ENCODE measurements around the gene ZBTB7B.

The ZBTB7B gene

DNA sequence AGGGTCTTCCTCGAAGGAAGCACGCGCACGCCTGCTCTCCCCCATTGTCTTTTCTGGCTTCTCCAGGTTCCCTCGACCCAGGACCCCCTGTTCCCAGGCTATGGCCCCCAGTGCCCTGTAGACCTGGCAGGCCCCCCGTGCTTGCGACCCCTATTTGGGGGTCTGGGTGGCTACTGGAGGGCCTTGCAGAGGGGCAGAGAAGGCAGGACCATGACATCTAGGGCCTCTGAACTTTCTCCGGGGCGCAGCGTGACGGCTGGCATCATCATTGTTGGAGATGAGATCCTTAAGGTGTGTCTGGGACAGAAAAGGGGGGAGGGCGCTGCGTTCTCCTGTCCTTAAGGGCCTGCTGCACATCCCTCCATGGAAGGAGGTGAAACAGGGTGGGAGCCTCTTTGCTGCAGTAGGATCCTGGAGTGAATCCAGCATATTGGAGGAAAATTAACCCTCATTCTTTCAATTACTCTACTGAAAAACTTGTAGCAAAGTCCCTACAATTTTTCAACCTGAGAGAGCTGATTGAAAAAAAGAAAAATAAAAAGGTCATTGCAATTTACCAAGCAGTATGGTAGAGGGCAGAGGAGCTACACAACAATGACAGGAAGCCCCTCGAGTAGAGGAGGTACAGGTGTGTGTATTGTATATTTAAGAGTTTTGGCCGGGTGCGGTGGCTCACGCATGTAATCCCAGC is 18.7 kb upstream of the ZBTB7B start:
- TF ChIP-seq, protein P1, sequence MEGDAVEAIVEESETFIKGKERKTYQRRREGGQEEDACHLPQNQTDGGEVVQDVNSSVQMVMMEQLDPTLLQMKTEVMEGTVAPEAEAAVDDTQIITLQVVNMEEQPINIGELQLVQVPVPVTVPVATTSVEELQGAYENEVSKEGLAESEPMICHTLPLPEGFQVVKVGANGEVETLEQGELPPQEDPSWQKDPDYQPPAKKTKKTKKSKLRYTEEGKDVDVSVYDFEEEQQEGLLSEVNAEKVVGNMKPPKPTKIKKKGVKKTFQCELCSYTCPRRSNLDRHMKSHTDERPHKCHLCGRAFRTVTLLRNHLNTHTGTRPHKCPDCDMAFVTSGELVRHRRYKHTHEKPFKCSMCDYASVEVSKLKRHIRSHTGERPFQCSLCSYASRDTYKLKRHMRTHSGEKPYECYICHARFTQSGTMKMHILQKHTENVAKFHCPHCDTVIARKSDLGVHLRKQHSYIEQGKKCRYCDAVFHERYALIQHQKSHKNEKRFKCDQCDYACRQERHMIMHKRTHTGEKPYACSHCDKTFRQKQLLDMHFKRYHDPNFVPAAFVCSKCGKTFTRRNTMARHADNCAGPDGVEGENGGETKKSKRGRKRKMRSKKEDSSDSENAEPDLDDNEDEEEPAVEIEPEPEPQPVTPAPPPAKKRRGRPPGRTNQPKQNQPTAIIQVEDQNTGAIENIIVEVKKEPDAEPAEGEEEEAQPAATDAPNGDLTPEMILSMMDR (IDR thresholded peaks at IDR 0.05): no peak

DNA sequence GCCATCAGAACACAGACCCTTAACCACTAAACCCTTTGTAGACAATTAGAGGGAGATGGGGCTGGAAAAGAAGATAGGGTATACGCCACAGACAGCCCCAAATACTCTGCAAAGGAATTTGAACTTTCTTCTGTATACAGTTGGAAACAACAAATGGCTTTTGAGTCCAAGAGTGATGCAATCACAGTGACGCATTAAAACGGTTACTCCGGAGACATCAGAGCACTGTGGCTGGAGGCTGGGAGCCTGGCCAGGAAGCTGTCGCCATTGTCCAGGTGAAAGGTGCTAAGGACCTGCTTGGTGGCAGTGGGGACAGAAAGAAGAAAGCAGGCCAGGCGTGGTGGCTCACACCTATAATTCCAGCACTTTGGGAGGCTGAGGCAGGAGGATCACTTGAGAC is 15.3 kb upstream of the ZBTB7B start:
- TF ChIP-seq, protein P1 (IDR thresholded peaks at IDR 0.05): no peak

DNA sequence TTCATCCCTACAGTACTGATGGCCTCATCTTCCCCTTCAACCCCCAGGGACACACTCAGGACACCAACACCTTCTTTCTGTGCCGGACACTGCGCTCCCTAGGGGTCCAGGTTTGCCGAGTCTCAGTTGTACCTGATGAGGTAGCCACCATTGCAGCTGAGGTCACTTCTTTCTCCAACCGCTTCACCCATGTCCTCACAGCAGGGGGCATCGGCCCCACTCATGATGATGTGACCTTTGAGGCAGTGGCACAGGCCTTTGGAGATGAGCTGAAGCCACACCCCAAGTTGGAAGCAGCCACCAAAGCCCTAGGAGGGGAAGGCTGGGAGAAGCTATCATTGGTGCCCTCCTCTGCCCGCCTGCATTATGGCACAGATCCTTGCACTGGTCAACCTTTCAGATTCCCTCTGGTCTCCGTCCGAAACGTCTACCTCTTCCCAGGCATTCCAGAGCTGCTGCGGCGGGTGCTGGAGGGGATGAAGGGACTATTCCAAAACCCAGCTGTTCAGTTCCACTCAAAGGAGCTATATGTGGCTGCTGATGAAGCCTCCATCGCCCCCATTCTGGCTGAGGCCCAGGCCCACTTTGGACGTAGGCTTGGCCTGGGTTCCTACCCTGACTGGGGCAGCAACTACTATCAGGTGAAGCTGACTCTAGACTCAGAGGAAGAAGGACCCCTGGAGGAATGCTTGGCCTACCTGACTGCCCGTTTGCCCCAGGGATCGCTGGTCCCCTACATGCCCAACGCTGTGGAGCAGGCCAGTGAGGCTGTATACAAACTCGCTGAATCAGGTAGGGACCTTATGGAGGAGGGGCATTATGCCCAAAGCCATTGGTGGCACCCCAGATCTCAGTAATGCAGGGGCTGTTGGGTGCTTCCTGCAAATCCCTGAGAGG is 14.3 kb upstream of the ZBTB7B start:
- TF ChIP-seq, protein P1 (IDR thresholded peaks at IDR 0.05): no peak; the same call in 1 of the 2 replicates

DNA sequence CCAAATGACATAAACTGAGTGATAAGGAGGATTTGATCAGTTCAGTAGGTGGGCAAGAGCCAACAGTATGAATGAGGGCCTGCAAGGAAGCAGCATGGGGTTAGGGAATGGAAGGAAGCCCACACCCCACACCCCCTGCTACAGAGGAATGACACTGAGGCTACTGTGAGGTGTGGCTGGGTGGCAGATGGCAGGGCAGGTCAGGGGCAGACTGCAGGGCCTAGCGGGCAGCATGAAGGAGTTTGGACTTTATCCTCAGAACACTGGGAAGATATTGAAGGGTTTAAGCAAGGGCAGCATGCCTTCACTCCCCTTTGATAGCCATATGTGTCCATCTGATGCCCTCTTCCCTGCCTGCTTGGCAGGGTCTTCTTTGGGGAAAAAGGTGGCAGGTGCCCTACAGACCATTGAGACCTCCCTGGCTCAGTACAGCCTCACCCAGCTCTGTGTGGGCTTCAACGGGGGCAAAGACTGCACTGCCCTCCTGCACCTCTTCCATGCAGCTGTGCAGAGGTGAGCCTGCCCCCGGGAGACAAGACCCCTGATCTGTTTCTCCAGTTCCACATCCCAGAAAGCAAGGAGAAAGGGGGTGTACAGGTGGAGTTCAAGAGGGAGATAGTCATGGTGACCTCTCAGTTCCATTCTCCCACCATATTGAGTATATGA is 13.3 kb upstream of the ZBTB7B start:
- TF ChIP-seq, protein P1 (IDR thresholded peaks at IDR 0.05): no peak

DNA sequence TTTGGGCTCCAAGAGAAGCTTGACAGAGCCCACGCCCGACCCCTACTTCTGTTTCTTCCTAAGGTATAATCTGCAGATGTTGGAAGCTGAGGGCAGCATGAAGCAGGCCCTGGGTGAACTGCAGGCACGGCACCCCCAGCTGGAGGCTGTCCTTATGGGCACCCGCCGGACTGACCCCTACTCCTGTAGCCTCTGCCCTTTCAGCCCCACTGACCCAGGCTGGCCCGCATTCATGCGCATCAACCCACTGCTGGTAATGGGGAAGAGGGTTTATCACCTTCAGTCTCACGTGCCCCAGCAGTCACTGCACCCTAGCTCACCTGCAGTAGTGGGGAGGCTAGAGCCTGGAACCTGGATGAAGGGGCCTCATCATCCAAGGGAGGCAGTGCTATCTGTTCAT is 12.3 kb upstream of the ZBTB7B start:
- TF ChIP-seq, protein P1 (IDR thresholded peaks at IDR 0.05): no peak

DNA sequence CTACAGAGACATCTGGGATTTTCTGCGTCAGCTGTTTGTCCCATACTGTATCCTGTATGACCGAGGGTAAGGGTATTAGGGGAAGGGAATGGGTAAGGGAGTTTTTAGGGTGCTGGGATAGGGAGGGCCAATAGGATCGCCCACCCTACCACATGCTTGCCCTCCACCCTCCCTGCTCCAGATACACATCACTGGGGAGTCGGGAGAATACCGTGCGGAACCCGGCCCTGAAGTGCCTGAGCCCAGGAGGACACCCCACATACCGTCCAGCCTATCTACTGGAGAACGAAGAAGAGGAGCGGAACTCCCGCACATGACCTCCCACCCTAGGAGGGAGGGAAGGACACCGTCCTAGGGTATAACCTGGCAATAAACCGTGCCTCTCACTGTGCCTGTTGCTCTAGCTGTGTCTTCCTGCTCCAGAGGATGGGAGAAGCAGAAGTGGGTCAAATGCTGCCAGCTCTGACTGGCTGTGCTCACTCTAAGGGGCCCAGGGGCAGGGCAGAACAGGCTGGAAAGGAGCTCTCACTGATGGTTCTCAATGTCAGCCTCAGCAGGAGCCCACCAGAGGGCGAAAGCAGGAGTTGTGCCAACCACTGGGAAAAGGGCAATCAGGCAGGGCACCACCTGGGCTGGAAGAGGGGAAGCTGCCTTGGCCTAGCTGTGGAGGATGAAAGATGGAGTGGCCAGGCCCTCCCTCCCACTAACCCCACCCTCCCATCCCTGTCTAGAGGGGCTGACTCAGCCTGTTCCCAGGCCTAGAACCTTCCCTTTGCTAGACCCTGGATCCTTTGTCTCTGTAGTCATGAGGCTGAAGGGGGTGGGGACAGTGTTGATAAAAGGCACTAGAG is 9.7 kb upstream of the ZBTB7B start:
- TF ChIP-seq, protein P1 (IDR thresholded peaks at IDR 0.05): 0 out of 2 replicates have a peak, but pooled peaks have one; percentile 13
